Hematopoietic multipotent progenitor cell treated with erythropoietin and hydrocortisone succinate and interleukin-3 and kit ligand, for 17 days (in vitro differentiated cells): ENCODE data around the gene AFAP1L2.

Experiments used
- DNase-seq: peaks from one replicate; pipeline ENCODE4 v3.0.0-alpha.2; 2015; ENCODE audit warnings: low spot score

AFAP1L2 gene

GRCh38 chr10:114389426-114389825 is 14.9 kb downstream of the AFAP1L2 start:
- DNase-seq: no peak

- DNase-seq: no peak
Observed at GRCh38 chr10:114388275-114388674, 16.0 kb downstream of the AFAP1L2 start.

- no peak for DNase-seq
Observed at GRCh38 chr10:114387784-114388183, 16.5 kb downstream of the AFAP1L2 start.

- no peak for DNase-seq
Observed at GRCh38 chr10:114386452-114386851, 17.9 kb downstream of the AFAP1L2 start.

- DNase-seq: no peak
Observed at GRCh38 chr10:114385557-114385956, 18.7 kb downstream of the AFAP1L2 start.

GRCh38 chr10:114384601-114385000 is 19.7 kb downstream of the AFAP1L2 start:
- no peak for DNase-seq

GRCh38 chr10:114384181-114384580 is 20.1 kb downstream of the AFAP1L2 start:
- DNase-seq: no peak

- no peak for DNase-seq
Observed at GRCh38 chr10:114380797-114381196, 23.5 kb downstream of the AFAP1L2 start.

GRCh38 chr10:114380060-114380459 is 24.2 kb downstream of the AFAP1L2 start:
- DNase-seq: no peak

GRCh38 chr10:114379631-114380041 is 24.7 kb downstream of the AFAP1L2 start:
- no peak for DNase-seq

- DNase-seq: no peak
Observed at GRCh38 chr10:114376523-114376922, 27.8 kb downstream of the AFAP1L2 start.

- DNase-seq: no peak
Observed at GRCh38 chr10:114375047-114375446, 29.3 kb downstream of the AFAP1L2 start.

- DNase-seq: no peak
Observed at GRCh38 chr10:114374053-114374791, 30.1 kb downstream of the AFAP1L2 start.

- DNase-seq: no peak
Observed at GRCh38 chr10:114373631-114374030, 30.7 kb downstream of the AFAP1L2 start.

- no peak for DNase-seq
Observed at GRCh38 chr10:114372995-114373394, 31.3 kb downstream of the AFAP1L2 start.

GRCh38 chr10:114372179-114372578 is 32.1 kb downstream of the AFAP1L2 start:
- no peak for DNase-seq

- DNase-seq: no peak
Observed at GRCh38 chr10:114370966-114371365, 33.3 kb downstream of the AFAP1L2 start.

- no peak for DNase-seq
Observed at GRCh38 chr10:114370199-114370598, 34.1 kb downstream of the AFAP1L2 start.

- DNase-seq: no peak
Observed at GRCh38 chr10:114368057-114368391, 36.3 kb downstream of the AFAP1L2 start.

GRCh38 chr10:114367351-114368056 is 36.8 kb downstream of the AFAP1L2 start:
- DNase-seq: no peak

- DNase-seq: no peak
Observed at GRCh38 chr10:114364726-114365125, 39.6 kb downstream of the AFAP1L2 start.

GRCh38 chr10:114363745-114364454 is 40.4 kb downstream of the AFAP1L2 start:
- no peak for DNase-seq

- no peak for DNase-seq
Observed at GRCh38 chr10:114362826-114363355, 41.4 kb downstream of the AFAP1L2 start.
